Activated CD4-positive, alpha-beta T cell treated with anti-CD3 and anti-CD28 coated beads, Interleukin-2, amount 10 ng/mL, durations not matched to agents 24 days and 14 days (primary cell): ENCODE measurements around the gene LYRM1. TPM values are rescaled to one million over a fixed set of nuclear protein-coding genes. Genes with fewer than 3 reads are reported as not detected.
"Not testable (repeated sequence)": the region's sequence is repeated elsewhere in the genome, so short reads cannot be mapped to it uniquely, and the experiment has no call there.

Experiments
- DNase-seq: peaks from one replicate; pipeline ENCODE4 v3.0.0; 2022
- H3K27ac Mint-ChIP-seq: one replicate; pipeline ENCODE4 v1.8.0; 2022; ENCODE audit warnings: mild to moderate bottlenecking, mixed read lengths
- H3K27me3 Mint-ChIP-seq: one replicate; pipeline ENCODE4 v1.8.0; 2022; ENCODE audit warnings: mixed read lengths
- H3K36me3 Mint-ChIP-seq: one replicate; pipeline ENCODE4 v1.8.0; 2022; ENCODE audit warnings: low read depth, mild to moderate bottlenecking, mixed read lengths
- H3K4me1 Mint-ChIP-seq: one replicate; pipeline ENCODE4 v1.8.0; 2021; ENCODE audit warnings: mixed read lengths
- H3K4me3 Mint-ChIP-seq: one replicate; pipeline ENCODE4 v1.8.0; 2022; ENCODE audit warnings: mild to moderate bottlenecking, moderate library complexity, mixed read lengths
- H3K9me3 Mint-ChIP-seq: one replicate; pipeline ENCODE4 v1.8.0; 2021; ENCODE audit warnings: mixed read lengths
- intact Hi-C: fragments of 100-400 bp; cut with micrococcal nuclease; formaldehyde crosslinking; loops from one replicate; pipeline ENCODE4 v1.15.1; 2023
- total RNA-seq: library from RNA; stranded (reverse); gene quantifications from 2 replicates; pipeline ENCODE4 v1.2.3, GENCODE V29; 2022

The LYRM1 gene, protein sequence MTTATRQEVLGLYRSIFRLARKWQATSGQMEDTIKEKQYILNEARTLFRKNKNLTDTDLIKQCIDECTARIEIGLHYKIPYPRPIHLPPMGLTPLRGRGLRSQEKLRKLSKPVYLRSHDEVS
- 20.9 and 26.5 TPM in 2 replicates for total RNA-seq

DNA sequence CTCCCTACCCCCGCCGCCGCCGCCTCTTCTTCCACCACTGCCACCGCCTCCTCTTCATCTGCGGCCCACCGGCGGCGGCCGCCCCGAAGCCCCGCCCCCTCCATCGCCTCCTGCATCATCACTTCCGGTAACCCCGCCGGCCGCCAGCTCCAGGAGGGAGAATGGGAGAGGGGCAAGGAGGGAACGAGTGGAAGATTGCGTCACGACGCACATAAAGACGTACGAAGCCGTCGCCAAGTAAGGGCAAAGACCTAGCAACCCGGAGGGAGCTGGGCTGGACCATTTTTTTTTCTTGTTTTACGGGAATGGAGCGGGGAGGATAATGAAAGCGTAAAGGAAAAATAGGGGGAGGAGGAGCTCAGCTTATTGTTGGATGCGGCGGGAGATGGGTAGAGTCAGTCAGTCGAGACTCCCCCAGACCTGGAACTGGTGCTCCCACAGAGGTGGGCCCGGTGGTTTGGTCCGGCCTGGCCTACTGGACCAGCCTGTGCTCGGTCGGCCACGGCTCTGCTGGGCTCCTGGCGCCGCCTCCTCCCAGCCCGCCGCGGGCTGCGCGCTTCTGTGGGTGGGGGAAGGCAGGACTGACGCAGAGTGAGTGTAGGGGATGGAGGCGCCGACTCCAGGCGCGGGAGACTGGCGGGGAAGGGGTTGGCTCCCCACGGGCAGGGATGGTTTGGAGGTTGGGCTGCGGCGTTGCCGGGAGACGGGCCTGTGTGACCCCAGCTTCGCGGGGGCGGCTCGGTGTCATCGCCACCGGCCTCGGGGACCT lies at the start of gene LYRM1, which contains the start of gene DCUN1D3:
TSS of gene LYRM1 (plus strand) at position 473 of the 769 bp plus-strand sequence. CDS start 14,785 bp downstream, outside the sequence.
TSS of gene DCUN1D3 (minus strand) at position 60 of the 769 bp plus-strand sequence. CDS start 37,820 bp downstream, outside the sequence.
- H3K9me3 Mint-ChIP-seq: no peaks in the 10 kb centered on the region
- no peaks in the 10 kb centered on the region for H3K27me3 Mint-ChIP-seq
- intact Hi-C loops: loop anchor here (1.0 to 2.0 kb wide), 6 partner anchors 11 to 160 kb away; partner anchors contain the start of genes ERI2, REXO5 and THUMPD1
- H3K27ac Mint-ChIP-seq: peak within 1 kb of the TSS; percentile 96
- H3K4me1 Mint-ChIP-seq: peaks cover 74% of the 10 kb centered on the region
- peak within 1 kb of the TSS; percentile 89 for H3K4me3 Mint-ChIP-seq
- H3K36me3 Mint-ChIP-seq: peaks cover 50% of the 10 kb centered on the region
- peak; percentile 95 for DNase-seq

- no peaks in the 10 kb centered on the region for H3K9me3 Mint-ChIP-seq
- DNase-seq: no peak
- H3K27me3 Mint-ChIP-seq: no peaks in the 10 kb centered on the region
- peaks cover 21% of the 10 kb centered on the region for H3K4me1 Mint-ChIP-seq
- no peak overlapping the region for H3K27ac Mint-ChIP-seq
- intact Hi-C loops: loop anchor here (1.0 to 2.0 kb wide), 4 partner anchors 44 to 232 kb away; partner anchors contain the start of genes ERI2 and REXO5
- H3K36me3 Mint-ChIP-seq: peaks cover 14% of the 10 kb centered on the region
- no peak overlapping the region for H3K4me3 Mint-ChIP-seq
Observed at GRCh38 chr16:20850981-20851380, 49.6 kb upstream of the LYRM1 start.

GRCh38 chr16:20851601-20852000 lies 49.0 kb upstream of the LYRM1 start:
- Mint-ChIP-seq H3K9me3 (no peaks in the 10 kb centered on the region), H3K36me3 (peaks cover 14% of the 10 kb centered on the region), H3K4me3 (no peak overlapping the region), H3K27me3 (no peaks in the 10 kb centered on the region), H3K27ac (no peak overlapping the region), H3K4me1 (peaks cover 24% of the 10 kb centered on the region)
- intact Hi-C loops: loop anchor here (2.0 kb wide), 3 partner anchors 45 to 149 kb away; partner anchors contain the start of genes ERI2 and REXO5
- no peak for DNase-seq

DNA sequence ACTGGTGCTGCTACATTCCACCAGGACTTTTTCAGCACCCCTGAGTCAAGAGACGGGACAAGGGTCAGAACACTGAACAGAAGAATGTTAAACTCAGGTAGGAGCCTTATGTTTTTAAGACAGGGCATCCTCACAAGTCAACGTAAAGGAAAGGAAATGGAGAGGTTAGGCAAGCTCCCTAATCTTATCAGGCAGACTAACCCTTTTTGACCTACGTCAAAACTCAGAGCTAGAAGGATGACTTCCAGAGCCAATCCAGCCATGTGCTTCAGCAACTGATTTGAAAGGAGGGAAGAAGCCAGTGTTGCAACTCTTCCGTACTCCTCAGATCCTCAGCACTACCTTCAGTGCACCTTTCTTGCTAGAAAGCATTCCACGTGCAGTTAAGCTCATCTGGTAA lies 47.4 kb upstream of the LYRM1 start:
- H3K36me3 Mint-ChIP-seq: peaks cover 21% of the 10 kb centered on the region
- H3K4me3 Mint-ChIP-seq: no peak overlapping the region
- intact Hi-C loops: no loop called here
- H3K27me3 Mint-ChIP-seq: no peaks in the 10 kb centered on the region
- DNase-seq: no peak
- H3K4me1 Mint-ChIP-seq: peaks cover 30% of the 10 kb centered on the region
- no peak overlapping the region for H3K27ac Mint-ChIP-seq
- no peaks in the 10 kb centered on the region for H3K9me3 Mint-ChIP-seq

GRCh38 chr16:20853981-20854620 lies 46.5 kb upstream of the LYRM1 start:
- peaks cover 30% of the 10 kb centered on the region for H3K4me1 Mint-ChIP-seq
- no peak overlapping the region for H3K27ac Mint-ChIP-seq
- H3K27me3 Mint-ChIP-seq: no peaks in the 10 kb centered on the region
- intact Hi-C loops: no loop called here
- H3K9me3 Mint-ChIP-seq: no peaks in the 10 kb centered on the region
- H3K36me3 Mint-ChIP-seq: peaks cover 24% of the 10 kb centered on the region
- DNase-seq: no peak
- no peak overlapping the region for H3K4me3 Mint-ChIP-seq

GRCh38 chr16:20854963-20855362 lies 45.6 kb upstream of the LYRM1 start:
- Mint-ChIP-seq H3K4me1 (peaks cover 26% of the 10 kb centered on the region), H3K9me3 (no peaks in the 10 kb centered on the region), H3K36me3 (peaks cover 31% of the 10 kb centered on the region), H3K4me3 (no peak overlapping the region), H3K27me3 (no peaks in the 10 kb centered on the region), H3K27ac (no peak overlapping the region)
- intact Hi-C loops: no loop called here
- DNase-seq: no peak

- intact Hi-C loops: no loop called here
- DNase-seq: no peak
- Mint-ChIP-seq H3K9me3 (no peaks in the 10 kb centered on the region), H3K4me3 (no peak overlapping the region), H3K27ac (no peak overlapping the region), H3K27me3 (no peaks in the 10 kb centered on the region), H3K36me3 (peaks cover 49% of the 10 kb centered on the region), H3K4me1 (peaks cover 22% of the 10 kb centered on the region)
Observed at GRCh38 chr16:20857281-20857680, 43.3 kb upstream of the LYRM1 start.

- Mint-ChIP-seq H3K4me3 (no peak overlapping the region), H3K27me3 (no peaks in the 10 kb centered on the region), H3K36me3 (peaks cover 55% of the 10 kb centered on the region), H3K9me3 (peaks cover 4% of the 10 kb centered on the region), H3K27ac (no peak overlapping the region), H3K4me1 (peaks cover 21% of the 10 kb centered on the region)
- no peak for DNase-seq
- intact Hi-C loops: no loop called here
Observed at GRCh38 chr16:20859229-20859628, 41.3 kb upstream of the LYRM1 start.

GRCh38 chr16:20859699-20860098 lies 40.9 kb upstream of the LYRM1 start:
- H3K27me3 Mint-ChIP-seq: no peaks in the 10 kb centered on the region
- intact Hi-C loops: no loop called here
- no peak overlapping the region for H3K4me3 Mint-ChIP-seq
- no peak overlapping the region for H3K27ac Mint-ChIP-seq
- H3K9me3 Mint-ChIP-seq: peaks cover 4% of the 10 kb centered on the region
- peaks cover 57% of the 10 kb centered on the region for H3K36me3 Mint-ChIP-seq
- H3K4me1 Mint-ChIP-seq: peaks cover 24% of the 10 kb centered on the region
- no peak for DNase-seq

GRCh38 chr16:20860361-20860760 lies 40.2 kb upstream of the LYRM1 start:
- no peak for DNase-seq
- Mint-ChIP-seq H3K4me1 (peaks cover 22% of the 10 kb centered on the region), H3K4me3 (no peak overlapping the region), H3K9me3 (peaks cover 4% of the 10 kb centered on the region), H3K27me3 (no peaks in the 10 kb centered on the region), H3K27ac (peak overlapping the region; percentile 71), H3K36me3 (peaks cover 55% of the 10 kb centered on the region)
- intact Hi-C loops: no loop called here

DNA sequence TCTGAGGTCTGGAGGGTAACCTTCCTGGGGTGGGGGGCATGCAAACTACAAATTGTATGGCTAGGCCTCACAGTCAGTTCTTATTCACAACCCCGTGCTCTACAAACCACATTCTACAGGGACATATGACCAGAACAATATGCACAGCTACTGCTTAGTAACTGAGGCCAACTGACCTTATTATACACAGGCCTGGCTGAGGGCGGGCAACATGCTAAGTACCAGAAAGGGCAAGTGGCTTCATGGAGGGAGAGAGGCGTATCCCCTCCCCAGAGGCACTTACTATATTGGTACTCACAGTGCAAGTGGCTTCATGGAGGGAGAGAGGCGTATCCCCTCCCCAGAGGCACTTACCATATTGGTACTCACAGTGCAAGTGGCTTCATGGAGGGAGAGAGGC lies 39.6 kb upstream of the LYRM1 start:
- intact Hi-C loops, H3K9me3 Mint-ChIP-seq, H3K27me3 Mint-ChIP-seq, DNase-seq, H3K27ac Mint-ChIP-seq, H3K4me3 Mint-ChIP-seq: not testable (repeated sequence)
- Mint-ChIP-seq H3K36me3 (peaks cover 55% of the 10 kb centered on the region), H3K4me1 (peaks cover 28% of the 10 kb centered on the region)

DNA sequence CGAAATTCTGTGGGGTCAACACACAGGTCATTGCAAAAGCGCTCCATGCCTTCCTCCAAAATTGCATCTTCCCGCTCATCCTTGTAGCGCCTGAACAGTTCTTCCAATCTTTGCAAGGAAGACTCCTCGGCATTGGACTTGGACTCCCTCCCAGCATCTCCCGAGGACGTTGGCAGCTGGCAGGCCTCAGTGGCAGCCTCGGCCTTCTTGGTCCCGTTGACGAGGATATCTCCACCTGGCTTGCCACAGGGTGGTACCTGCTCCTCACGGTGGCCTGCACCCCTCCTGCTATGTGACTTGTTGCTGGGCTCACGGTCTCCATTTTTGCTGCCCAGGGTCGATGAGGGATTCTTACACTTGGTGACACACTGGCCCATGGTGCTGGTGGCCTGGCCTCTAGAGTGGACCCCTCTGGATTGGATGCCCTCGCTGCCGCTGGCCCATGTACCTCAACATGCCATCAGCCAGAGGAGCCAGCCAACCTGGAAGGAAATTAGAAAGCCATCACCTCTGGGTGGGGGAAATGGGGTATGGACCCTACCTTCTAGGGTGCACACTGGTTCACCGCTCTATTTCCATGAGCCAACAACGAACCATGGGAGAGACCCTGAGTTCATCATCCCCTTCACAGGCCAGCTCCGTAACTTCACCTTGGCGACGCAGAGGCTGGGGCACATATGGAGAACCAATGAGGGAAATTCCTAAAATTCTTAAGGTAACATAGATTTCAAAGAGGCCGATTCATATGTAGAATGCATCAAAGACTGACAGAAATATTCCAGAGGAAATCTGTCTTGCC lies 38.2 kb upstream of the LYRM1 start:
- intact Hi-C loops: no loop called here
- Mint-ChIP-seq H3K4me1 (peaks cover 24% of the 10 kb centered on the region), H3K36me3 (peaks cover 53% of the 10 kb centered on the region), H3K4me3 (no peak overlapping the region), H3K27ac (no peak overlapping the region), H3K27me3 (no peaks in the 10 kb centered on the region), H3K9me3 (peaks cover 4% of the 10 kb centered on the region)
- DNase-seq: no peak

DNA sequence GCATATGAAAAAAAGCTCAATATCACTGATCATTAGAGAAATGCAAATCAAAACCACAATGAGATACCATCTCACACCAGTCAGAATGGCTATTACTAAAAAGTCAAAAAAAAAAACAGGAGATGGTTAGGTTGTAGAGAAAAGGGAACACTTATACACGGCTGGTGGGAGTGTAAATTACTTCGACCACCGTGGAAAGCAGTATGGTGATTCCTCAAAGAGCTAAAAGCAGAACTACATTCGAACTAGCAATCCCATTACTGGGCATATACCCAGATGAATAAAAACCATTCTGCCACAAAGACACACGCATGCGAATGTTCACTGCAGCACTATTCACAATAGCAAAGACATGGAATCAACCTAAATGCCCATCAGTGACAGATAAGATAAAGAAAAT lies 36.2 kb upstream of the LYRM1 start:
- H3K27me3 Mint-ChIP-seq, H3K27ac Mint-ChIP-seq, DNase-seq, H3K9me3 Mint-ChIP-seq, intact Hi-C loops, H3K4me3 Mint-ChIP-seq: not testable (repeated sequence)
- peaks cover 50% of the 10 kb centered on the region for H3K36me3 Mint-ChIP-seq
- peaks cover 34% of the 10 kb centered on the region for H3K4me1 Mint-ChIP-seq
